Fibroblast of lung (primary cell): ENCODE results near the gene KAT2B. TPM values are rescaled to one million over a fixed set of nuclear protein-coding genes. Genes with fewer than 3 reads are reported as not detected.
A peak's percentile ranks its signal among the peaks of the same experiment; 100 is the strongest.

ENCODE experiments used
- DNase-seq, 2 donors: peaks; one replicate each; pipeline versions ENCODE4 v3.0.0 to v3.0.0-alpha.2; 2010; ENCODE audit warnings: low read depth in 2 of 2
- H2AFZ ChIP-seq: 2 replicates; pipeline ENCODE4 v1.5.1; 2012; ENCODE audit warnings: low read length, control low read depth, inconsistent platforms
- H3K27ac ChIP-seq: 2 replicates; pipeline ENCODE4 v1.5.1; 2011; ENCODE audit warnings: low read length, control low read depth; ENCODE audit not compliant: insufficient read depth
- H3K27me3 ChIP-seq: 2 replicates; pipeline ENCODE4 v1.5.1; 2011; ENCODE audit warnings: mild to moderate bottlenecking, low read length; ENCODE audit not compliant: control insufficient read depth, insufficient read depth
- H3K36me3 ChIP-seq: 2 replicates; pipeline ENCODE4 v1.5.1; 2011; ENCODE audit warnings: low read length; ENCODE audit not compliant: control insufficient read depth, insufficient read depth
- H3K4me1 ChIP-seq: 2 replicates; pipeline ENCODE4 v1.5.1; 2011; ENCODE audit warnings: low read length; ENCODE audit not compliant: control insufficient read depth, insufficient read depth; ENCODE audit errors: extremely low read depth
- H3K4me2 ChIP-seq: 2 replicates; pipeline ENCODE4 v1.5.1; 2011; ENCODE audit warnings: low read length, control low read depth; ENCODE audit not compliant: insufficient read depth; ENCODE audit errors: extremely low read depth
- H3K4me3 ChIP-seq, 4 experiments: fragments of 200-600 bp in 1 of 4; sonication (generic) in 1 of 4; replicated peaks in 1 of 4; 2 replicates each; pipeline ENCODE4 v1.5.1; 2011 to 2016; ENCODE audit warnings: low read length in 4 of 4, low read depth in 3 of 4, mild to moderate bottlenecking in 3 of 4, control low read depth in 2 of 4, inconsistent platforms in 1 of 4, mixed read lengths in 1 of 4; ENCODE audit not compliant: insufficient read depth in 1 of 4; ENCODE audit errors: control extremely low read depth in 1 of 4
- H3K79me2 ChIP-seq: 2 replicates; pipeline ENCODE4 v1.5.1; 2012; ENCODE audit warnings: mild to moderate bottlenecking, low read length, inconsistent platforms; ENCODE audit not compliant: control insufficient read depth, insufficient read depth
- H3K9ac ChIP-seq: 2 replicates; pipeline ENCODE4 v1.5.1; 2011; ENCODE audit warnings: mild to moderate bottlenecking, low read length, control low read depth; ENCODE audit not compliant: insufficient read depth
- H3K9me3 ChIP-seq: 2 replicates; pipeline ENCODE4 v1.5.1; 2012; ENCODE audit warnings: low read depth, low read length; ENCODE audit not compliant: control insufficient read depth, insufficient read depth
- H4K20me1 ChIP-seq: 2 replicates; pipeline ENCODE4 v1.5.1; 2011; ENCODE audit warnings: low read length; ENCODE audit not compliant: control insufficient read depth, insufficient read depth; ENCODE audit errors: extremely low read depth
- CTCF ChIP-seq, 2 donors: IDR thresholded peaks in 1 of 2; conservative IDR thresholded peaks in 1 of 2; 1 replicate in 1 of 2; 2 replicates in 1 of 2; pipeline ENCODE4 v1.5.1; 2011 to 2012; ENCODE audit warnings: low read length in 2 of 2, control low read depth in 1 of 2, inconsistent platforms in 1 of 2, low read depth in 1 of 2, mild to moderate bottlenecking in 1 of 2
- EZH2 ChIP-seq: IDR thresholded peaks from 2 replicates; pipeline ENCODE4 v1.5.1; 2012; ENCODE audit warnings: low read length, control low read depth, mild to moderate bottlenecking; ENCODE audit errors: missing control alignments
- polyA plus RNA-seq, 2 donors: library from polyadenylated mRNA; depleted of rRNA in 1 of 2; stranded (reverse) in 1 of 2; unstranded in 1 of 2; fragments of >200 nt; gene quantifications; 2 replicates each; pipeline ENCODE4 v1.2.1, GENCODE V29; 2011 to 2012; ENCODE audit warnings: missing spikeins in 1 of 2
- total RNA-seq: library from RNA; depleted of rRNA; stranded (reverse); fragments of >200 nt; gene quantifications from 2 replicates; pipeline ENCODE4 v1.2.1, GENCODE V29; 2014

Gene KAT2B
- total and polyA plus RNA-seq, 2 donors (not counting 1 experiment from before 2014, with no cell fraction given): 9.1 to 14.7 TPM

DNA sequence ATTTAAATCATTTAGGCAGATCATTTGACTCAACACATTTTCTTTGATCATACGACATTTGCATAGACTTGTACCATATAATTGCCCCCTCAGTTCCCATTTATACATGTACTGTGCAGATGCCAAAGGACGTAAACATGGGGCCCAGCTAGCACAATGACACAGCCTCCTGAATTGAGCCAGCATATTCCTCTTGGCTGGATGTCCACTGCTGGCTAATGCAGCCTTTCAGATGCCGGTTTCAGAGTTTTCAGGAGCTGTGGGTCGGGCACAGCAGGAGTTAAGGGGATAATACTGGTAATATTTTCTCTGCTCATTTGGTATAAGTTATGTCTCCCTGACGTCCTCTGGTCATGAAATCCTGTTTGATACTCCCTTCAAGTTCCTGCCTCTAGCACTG is 39.4 kb downstream of the KAT2B start:
- no peak overlapping the region for H2AFZ ChIP-seq
- no peak overlapping the region for H3K27ac ChIP-seq
- H3K79me2 ChIP-seq: no peaks in the 10 kb centered on the region
- no peaks in the 10 kb centered on the region for H3K9me3 ChIP-seq
- H3K36me3 ChIP-seq: no peaks in the 10 kb centered on the region
- no peak for DNase-seq
- H3K4me3 ChIP-seq: no peak overlapping the region
- no peak overlapping the region for H3K9ac ChIP-seq
- H3K27me3 ChIP-seq: no peaks in the 10 kb centered on the region
- no peaks in the 10 kb centered on the region for H3K4me1 ChIP-seq
- H3K4me2 ChIP-seq: no peak overlapping the region
- TF ChIP-seq EZH2 (no peak), CTCF (conservative IDR thresholded peaks at IDR 0.05 in 1 of 2, IDR thresholded peaks at IDR 0.05 in 1 of 2; ENCODE audit: low read depth in 1 of 2, low read length in 2 of 2) (no peak)
- H4K20me1 ChIP-seq: no peaks in the 10 kb centered on the region

DNA sequence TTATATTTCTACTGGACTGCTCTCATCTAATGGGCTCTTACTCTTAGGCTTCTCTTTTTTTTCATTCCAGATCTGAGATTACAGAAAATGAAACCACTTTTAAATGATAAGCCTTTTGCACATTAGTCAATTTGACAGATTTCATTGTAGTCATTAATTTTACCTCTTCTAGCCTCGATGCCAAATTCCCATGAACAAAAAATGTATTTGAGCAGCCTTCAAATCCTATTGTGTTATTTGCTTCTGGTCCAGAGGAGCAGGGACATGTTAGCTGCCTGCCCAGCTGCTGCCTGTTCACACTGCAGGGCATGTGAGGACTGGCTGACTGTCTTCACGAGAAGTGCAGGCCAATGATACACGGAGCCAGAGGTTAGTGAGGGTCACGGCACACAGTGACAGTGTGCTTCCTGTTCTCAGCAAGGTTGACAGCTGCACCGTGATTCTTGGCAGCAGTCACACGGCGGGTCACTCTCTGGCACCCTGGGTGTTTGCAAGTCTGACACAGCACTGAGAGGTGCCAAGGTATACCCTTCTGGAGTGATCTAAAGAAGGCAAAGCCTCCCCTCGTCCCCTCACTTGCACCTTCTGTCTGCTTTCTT is 40.8 kb downstream of the KAT2B start:
- no peaks in the 10 kb centered on the region for H3K79me2 ChIP-seq
- no peak overlapping the region for H3K4me2 ChIP-seq
- peak in 1 of 2 donors; percentile 33 for DNase-seq
- no peak overlapping the region for H3K4me3 ChIP-seq
- no peaks in the 10 kb centered on the region for H3K27me3 ChIP-seq
- no peak overlapping the region for H2AFZ ChIP-seq
- TF ChIP-seq EZH2 (no peak), CTCF (conservative IDR thresholded peaks at IDR 0.05 in 1 of 2, IDR thresholded peaks at IDR 0.05 in 1 of 2; ENCODE audit: low read depth in 1 of 2, low read length in 2 of 2) (no peak)
- H3K36me3 ChIP-seq: no peaks in the 10 kb centered on the region
- H3K27ac ChIP-seq: no peak overlapping the region
- no peak overlapping the region for H3K9ac ChIP-seq
- H4K20me1 ChIP-seq: no peaks in the 10 kb centered on the region
- H3K9me3 ChIP-seq: no peaks in the 10 kb centered on the region
- no peaks in the 10 kb centered on the region for H3K4me1 ChIP-seq

GRCh38 chr3:20083253-20083652 is 43.0 kb downstream of the KAT2B start:
- H3K27ac ChIP-seq: no peak overlapping the region
- H3K79me2 ChIP-seq: no peaks in the 10 kb centered on the region
- no peak for DNase-seq
- H3K9me3 ChIP-seq: no peaks in the 10 kb centered on the region
- TF ChIP-seq EZH2 (no peak), CTCF (conservative IDR thresholded peaks at IDR 0.05 in 1 of 2, IDR thresholded peaks at IDR 0.05 in 1 of 2; ENCODE audit: low read depth in 1 of 2, low read length in 2 of 2) (no peak)
- no peak overlapping the region for H3K4me3 ChIP-seq
- H3K27me3 ChIP-seq: no peaks in the 10 kb centered on the region
- no peak overlapping the region for H2AFZ ChIP-seq
- H4K20me1 ChIP-seq: no peaks in the 10 kb centered on the region
- no peaks in the 10 kb centered on the region for H3K4me1 ChIP-seq
- H3K4me2 ChIP-seq: no peak overlapping the region
- no peaks in the 10 kb centered on the region for H3K36me3 ChIP-seq
- H3K9ac ChIP-seq: no peak overlapping the region
